Suprapubic skin (tissue), 4 donors: Measurements from ENCODE around the gene IER2. TPM values are rescaled to one million over a fixed set of nuclear protein-coding genes. Genes with fewer than 3 reads are reported as not detected.
"Not testable (repeated sequence)": the region's sequence is repeated elsewhere in the genome, so short reads cannot be mapped to it uniquely, and the experiment has no call there.

ENCODE experiments used
- DNase-seq, 2 donors: peaks; one replicate each; pipeline ENCODE4 v3.0.0-alpha.2; 2019; ENCODE audit warnings: low spot score in 2 of 2
- H3K27ac ChIP-seq: fragments of 200-600 bp; sonication (generic); one replicate; pipeline ENCODE4 v1.5.1; 2019
- H3K27me3 ChIP-seq: fragments of 200-600 bp; sonication (generic); one replicate; pipeline ENCODE4 v1.5.1; 2019
- H3K36me3 ChIP-seq: fragments of 200-600 bp; sonication (generic); one replicate; pipeline ENCODE4 v1.5.1; 2019
- H3K4me1 ChIP-seq: fragments of 200-600 bp; sonication (generic); one replicate; pipeline ENCODE4 v1.5.1; 2019
- H3K4me3 ChIP-seq: fragments of 200-600 bp; sonication (generic); one replicate; pipeline ENCODE4 v1.5.1; 2019; ENCODE audit warnings: mild to moderate bottlenecking
- H3K9me3 ChIP-seq: fragments of 200-600 bp; sonication (generic); one replicate; pipeline ENCODE4 v1.5.1; 2019
- EP300 ChIP-seq: sonication (generic); formaldehyde crosslinking; IDR thresholded peaks from one replicate; pipeline ENCODE4 v1.6.1; 2017; ENCODE audit warnings: antibody characterized with exemption
- POLR2A ChIP-seq, 2 donors: fragments of 450-650 bp; IDR thresholded peaks; one replicate each; pipeline ENCODE4 v1.6.1; 2017; ENCODE audit warnings: antibody characterized with exemption in 2 of 2, mild to moderate bottlenecking in 2 of 2, moderate library complexity in 2 of 2
- POLR2AphosphoS5 ChIP-seq, 3 donors: sonication (generic); formaldehyde crosslinking; IDR thresholded peaks; one replicate each; pipeline ENCODE4 v1.6.1; 2017; ENCODE audit warnings: antibody characterized with exemption in 3 of 3
- WGBS: methylation state at CpG from one replicate; pipeline ENCODE4 v1.1.5; 2018; 5-methylcytosine and 5-hydroxymethylcytosine counted together
- total RNA-seq, 4 donors: library from RNA; depleted of rRNA; stranded (reverse); fragments of >200 nt; gene quantifications; one replicate each; pipeline ENCODE4 v1.1.0, GENCODE V29; 2016
- TF ChIP-seq, protein P1 (sequence below), 2 donors: fragments of 200-600 bp in 1 of 2; fragments of 450-650 bp in 1 of 2; sonication (generic) in 1 of 2; IDR thresholded peaks; one replicate each; pipeline ENCODE4 v1.5.1; 2016 to 2019; ENCODE audit warnings: antibody characterized with exemption in 2 of 2, mild to moderate bottlenecking in 1 of 2, moderate library complexity in 1 of 2

The IER2 gene
- total RNA-seq, 4 donors from 2014 or later: 154 to 377 (median 214) TPM

DNA sequence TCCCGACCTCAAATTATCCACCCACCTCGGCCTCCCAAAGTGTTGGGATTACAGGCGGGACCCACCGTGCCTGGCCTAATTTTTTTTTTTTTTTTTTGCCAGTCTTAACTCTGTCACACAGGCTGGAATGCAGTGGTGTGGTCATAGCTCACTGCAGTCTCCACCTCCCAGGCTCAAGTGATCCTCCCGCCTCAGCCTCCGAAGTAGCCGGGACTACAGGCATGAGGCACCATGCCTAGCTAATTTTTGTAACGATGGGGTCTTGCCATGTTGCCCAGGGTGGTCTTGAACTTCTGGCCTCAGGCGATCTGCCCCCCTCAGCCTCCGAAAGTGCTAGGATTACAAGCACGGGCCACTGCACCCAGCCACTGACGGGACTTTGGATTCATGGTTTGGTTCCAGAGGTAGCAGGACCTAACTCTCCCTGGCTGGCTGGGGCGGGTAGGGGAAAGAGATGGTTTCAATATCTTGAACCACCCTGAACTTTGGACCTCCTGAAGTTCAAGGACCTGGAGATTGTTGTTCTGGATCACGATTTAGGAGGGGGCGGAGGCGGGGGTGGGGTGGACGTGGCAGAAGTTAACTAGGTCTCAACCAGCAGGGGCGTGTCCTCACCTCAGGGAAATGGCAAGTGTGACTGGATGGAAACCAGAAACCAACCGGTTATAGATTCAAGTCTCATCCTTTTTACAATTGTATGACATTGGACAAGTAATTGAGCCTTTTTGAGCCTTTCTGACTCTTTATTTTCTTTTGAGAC lies 40.8 kb downstream of the IER2 start:
- Histone ChIP-seq H3K9me3 (no peaks in the 10 kb centered on the region), H3K36me3 (no peaks in the 10 kb centered on the region), H3K4me1 (peaks cover 5% of the 10 kb centered on the region), H3K27ac (no peak overlapping the region), H3K4me3 (no peak overlapping the region), H3K27me3 (no peaks in the 10 kb centered on the region)
- no peak for DNase-seq
- TF ChIP-seq POLR2A (IDR thresholded peaks at IDR 0.05) (no peak), POLR2AphosphoS5 (IDR thresholded peaks at IDR 0.05) (no peak), EP300 (no peak)
- TF ChIP-seq, protein P1, sequence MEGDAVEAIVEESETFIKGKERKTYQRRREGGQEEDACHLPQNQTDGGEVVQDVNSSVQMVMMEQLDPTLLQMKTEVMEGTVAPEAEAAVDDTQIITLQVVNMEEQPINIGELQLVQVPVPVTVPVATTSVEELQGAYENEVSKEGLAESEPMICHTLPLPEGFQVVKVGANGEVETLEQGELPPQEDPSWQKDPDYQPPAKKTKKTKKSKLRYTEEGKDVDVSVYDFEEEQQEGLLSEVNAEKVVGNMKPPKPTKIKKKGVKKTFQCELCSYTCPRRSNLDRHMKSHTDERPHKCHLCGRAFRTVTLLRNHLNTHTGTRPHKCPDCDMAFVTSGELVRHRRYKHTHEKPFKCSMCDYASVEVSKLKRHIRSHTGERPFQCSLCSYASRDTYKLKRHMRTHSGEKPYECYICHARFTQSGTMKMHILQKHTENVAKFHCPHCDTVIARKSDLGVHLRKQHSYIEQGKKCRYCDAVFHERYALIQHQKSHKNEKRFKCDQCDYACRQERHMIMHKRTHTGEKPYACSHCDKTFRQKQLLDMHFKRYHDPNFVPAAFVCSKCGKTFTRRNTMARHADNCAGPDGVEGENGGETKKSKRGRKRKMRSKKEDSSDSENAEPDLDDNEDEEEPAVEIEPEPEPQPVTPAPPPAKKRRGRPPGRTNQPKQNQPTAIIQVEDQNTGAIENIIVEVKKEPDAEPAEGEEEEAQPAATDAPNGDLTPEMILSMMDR (IDR thresholded peaks at IDR 0.05): no peak
- 67% methylated on average over 18 of the region's 19 CpGs for WGBS

DNA sequence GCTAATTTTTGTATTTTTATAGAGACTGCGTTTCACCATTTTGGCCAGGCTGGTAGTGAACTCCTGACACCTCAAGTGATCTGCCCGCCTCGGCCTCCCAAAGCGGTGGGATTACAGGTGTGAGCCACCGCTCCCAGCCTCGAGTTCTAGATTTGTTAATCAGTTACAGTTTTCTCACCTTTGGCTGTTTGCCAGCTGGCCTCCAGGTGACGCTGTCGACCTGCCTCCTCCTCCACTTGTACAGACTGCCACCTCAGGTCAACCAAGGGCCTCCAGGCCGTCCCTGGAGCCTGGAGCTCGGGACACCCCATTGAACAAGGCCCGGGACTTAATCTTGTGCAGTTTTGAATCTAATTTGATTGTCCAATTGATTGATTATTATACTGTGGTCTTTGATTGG lies 45.5 kb downstream of the IER2 start:
- H3K9me3 ChIP-seq: no peaks in the 10 kb centered on the region
- H3K27me3 ChIP-seq: no peaks in the 10 kb centered on the region
- H3K4me3 ChIP-seq: no peak overlapping the region
- 82% methylated on average over 11 of the region's 11 CpGs for WGBS
- no peaks in the 10 kb centered on the region for H3K36me3 ChIP-seq
- TF ChIP-seq, protein P1 (IDR thresholded peaks at IDR 0.05): no peak
- TF ChIP-seq POLR2AphosphoS5 (IDR thresholded peaks at IDR 0.05): no peak
- TF ChIP-seq EP300: no peak
- TF ChIP-seq POLR2A (IDR thresholded peaks at IDR 0.05): no peak
- H3K27ac ChIP-seq: no peak overlapping the region
- peaks cover 5% of the 10 kb centered on the region for H3K4me1 ChIP-seq
- no peak for DNase-seq

DNA sequence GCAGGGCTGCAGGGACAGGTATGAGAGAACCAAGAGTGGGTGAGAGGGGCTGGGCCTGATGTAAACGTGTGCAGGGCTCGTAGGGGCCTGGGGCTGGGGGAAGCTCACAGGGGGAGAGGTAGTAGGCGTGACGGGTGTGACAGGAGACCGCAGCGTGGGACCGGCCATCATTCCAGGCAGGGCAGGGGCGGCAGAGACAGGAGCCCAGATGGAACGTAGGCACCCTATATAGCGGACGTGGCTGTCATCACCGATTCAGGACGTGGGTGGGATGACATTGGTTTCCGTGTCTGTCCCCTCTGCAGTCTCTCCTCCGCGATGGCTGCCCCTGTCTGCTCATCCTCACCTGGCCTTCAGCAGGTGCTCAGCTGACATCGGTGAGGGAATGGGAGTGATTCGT lies 48.4 kb downstream of the IER2 start:
- 86% methylated on average over 18 of the region's 18 CpGs for whole genome bisulfite sequencing
- Histone ChIP-seq H3K36me3 (no peaks in the 10 kb centered on the region), H3K27me3 (no peaks in the 10 kb centered on the region), H3K27ac (no peak overlapping the region), H3K4me1 (no peaks in the 10 kb centered on the region), H3K9me3 (no peaks in the 10 kb centered on the region), H3K4me3 (no peak overlapping the region)
- TF ChIP-seq EP300 (no peak), POLR2AphosphoS5 (IDR thresholded peaks at IDR 0.05) (no peak), POLR2A (IDR thresholded peaks at IDR 0.05) (no peak)
- TF ChIP-seq, protein P1 (IDR thresholded peaks at IDR 0.05): no peak
- DNase-seq: no peak

DNA sequence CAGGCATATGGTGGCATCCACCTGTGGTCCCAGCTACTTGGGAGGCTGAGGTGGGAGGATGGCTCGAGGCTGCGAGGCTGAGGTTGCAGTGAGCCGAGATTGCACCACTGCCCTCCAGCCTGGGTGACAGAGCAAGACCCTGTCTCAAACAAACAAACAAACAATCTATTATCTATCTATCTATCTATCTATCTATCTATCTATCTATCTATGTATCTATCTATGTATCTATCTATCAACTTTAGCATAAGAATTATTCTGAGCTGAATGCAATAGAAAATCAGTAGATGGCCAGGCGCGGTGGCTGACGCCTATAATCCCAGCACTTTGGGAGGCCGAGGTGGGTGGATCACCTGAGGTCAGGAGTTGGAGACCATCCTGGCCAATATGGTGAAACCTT lies 51.9 kb downstream of the IER2 start:
- not testable (repeated sequence) for H3K9me3 ChIP-seq, H3K4me1 ChIP-seq, H3K36me3 ChIP-seq, DNase-seq, H3K27ac ChIP-seq, H3K27me3 ChIP-seq, H3K4me3 ChIP-seq
- 95% methylated on average over 7 of the region's 7 CpGs for WGBS

Other genes with a start within 250 kb of the IER2 start
- under 1 TPM in 1 of 4 donors, not detected in 3; 0.89 TPM for gene SYCE2, start 231.1 kb upstream of the IER2 start, total RNA-seq
- 10 to 100 TPM; 49.0 to 60.6 (median 50.9) TPM for gene FARSA, start 216.7 kb upstream of the IER2 start, total RNA-seq
- gene CALR, start 211.8 kb upstream of the IER2 start, total RNA-seq: 100 to 1,000 TPM; 131 to 285 (median 237) TPM
- 100 to 1,000 TPM in 3 of 4 donors, 10 to 100 TPM in 1; 95.4 to 120 (median 109) TPM for gene RAD23A, start 204.5 kb upstream of the IER2 start, total RNA-seq
- gene GADD45GIP1, start 193.2 kb upstream of the IER2 start, total RNA-seq: 10 to 100 TPM; 20.4 to 31.0 (median 24.8) TPM
- gene DAND5, start 180.8 kb upstream of the IER2 start, total RNA-seq: not detected
- 100 to 1,000 TPM; 126 to 223 (median 176) TPM for gene NFIX, start 154.9 kb upstream of the IER2 start, total RNA-seq
- gene LYL1, start 47.6 kb upstream of the IER2 start, total RNA-seq: 1 to 10 TPM; 1.5 to 2.7 (median 2.2) TPM
- gene TRMT1, start 33.7 kb upstream of the IER2 start, total RNA-seq: 10 to 100 TPM; 35.1 to 46.2 (median 40.6) TPM
- gene NACC1, start 32.1 kb upstream of the IER2 start, total RNA-seq: 10 to 100 TPM; 13.4 to 47.6 (median 35.3) TPM
- gene STX10, start within 50 bp of the IER2 start, total RNA-seq: 100 to 1,000 TPM in 1 of 4 donors, 10 to 100 TPM in 3; 71.9 to 110 (median 82.2) TPM